SK-N-SH (cell line): ENCODE data around the gene ACOXL. TPM values are rescaled to one million over a fixed set of nuclear protein-coding genes. Genes with fewer than 3 reads are reported as not detected.
A peak's percentile ranks its signal among the peaks of the same experiment; 100 is the strongest.

Experiments used
- CTCF ChIA-PET: fragments of 300-600, 350-600 bp; formaldehyde crosslinking; extraction: SDS; loops from one replicate; lab custom pipeline; 2021; lab: Yijun Ruan, JAX
- POLR2A ChIA-PET: fragments of 350-600 bp; sonication (Branson Sonifier 250); formaldehyde crosslinking; extraction: SDS; loops from one replicate; lab custom pipeline; 2020; ENCODE audit warnings: antibody characterized with exemption, inconsistent platforms; lab: Yijun Ruan, JAX
- DNase-seq: peaks from one replicate; pipeline ENCODE4 v3.0.0; 2012
- H2AFZ ChIP-seq: fragments of 200-600 bp; sonication (generic); 2 replicates; pipeline ENCODE4 v1.8.1; 2016; ENCODE audit warnings: antibody characterized with exemption, mild to moderate bottlenecking, low read depth
- H3F3A ChIP-seq: fragments of 200-600 bp; sonication (generic); replicated peaks from 2 replicates; pipeline ENCODE3; 2016; ENCODE audit warnings: antibody characterized with exemption, mild to moderate bottlenecking; ENCODE audit not compliant: insufficient read depth
- H3K27ac ChIP-seq, 2 experiments: fragments of 200-500 bp in 1 of 2; fragments of 200-600 bp in 1 of 2; sonication (Bioruptor generic) in 1 of 2; sonication (generic), shearing (Covaris generic) in 1 of 2; 2 replicates each; pipeline versions ENCODE4 v1.5.1 to v1.6.1; 2014 to 2016; ENCODE audit warnings: low read depth in 2 of 2, inconsistent platforms in 1 of 2, low read length in 1 of 2, mild to moderate bottlenecking in 1 of 2, mixed read lengths in 1 of 2
- H3K27me3 ChIP-seq: fragments of 200-600 bp; sonication (generic), shearing (Covaris generic); 2 replicates; pipeline ENCODE4 v1.6.1; 2016; ENCODE audit warnings: mixed run types; ENCODE audit not compliant: insufficient read depth
- H3K36me3 ChIP-seq, 2 experiments: fragments of 200-500 bp in 1 of 2; fragments of 200-600 bp in 1 of 2; sonication (Bioruptor generic) in 1 of 2; sonication (generic) in 1 of 2; replicated peaks in 1 of 2; 2 replicates each; pipeline versions ENCODE3 to v1.5.1; 2014 to 2016; ENCODE audit warnings: low read length in 1 of 2, mild to moderate bottlenecking in 1 of 2; ENCODE audit not compliant: insufficient read depth in 2 of 2, control insufficient read depth in 1 of 2
- H3K4me1 ChIP-seq, 2 experiments: fragments of 200-500 bp in 1 of 2; fragments of 200-600 bp in 1 of 2; sonication (Bioruptor generic) in 1 of 2; sonication (generic), shearing (Covaris generic) in 1 of 2; 2 replicates each; pipeline versions ENCODE4 v1.5.1 to v1.6.1; 2014 to 2016; ENCODE audit warnings: low read depth in 1 of 2, low read length in 1 of 2, mixed run types in 1 of 2; ENCODE audit not compliant: insufficient read depth in 2 of 2, control insufficient read depth in 1 of 2
- H3K4me2 ChIP-seq: fragments of 200-600 bp; sonication (generic), shearing (Covaris generic); 2 replicates; pipeline ENCODE4 v1.6.1; 2017; ENCODE audit warnings: mixed run types
- H3K4me3 ChIP-seq, 2 experiments: fragments of 200-500 bp in 1 of 2; fragments of 200-600 bp in 1 of 2; sonication (Bioruptor generic) in 1 of 2; sonication (generic), shearing (Covaris generic) in 1 of 2; 2 replicates each; pipeline versions ENCODE4 v1.5.1 to v1.8.1; 2014 to 2016; ENCODE audit warnings: low read depth in 2 of 2, inconsistent platforms in 1 of 2, low read length in 1 of 2, mild to moderate bottlenecking in 1 of 2, mixed read lengths in 1 of 2, moderate library complexity in 1 of 2
- H3K79me2 ChIP-seq: fragments of 200-600 bp; sonication (generic); 2 replicates; pipeline ENCODE4 v1.8.1; 2017; ENCODE audit warnings: mild to moderate bottlenecking; ENCODE audit not compliant: insufficient read depth
- H3K9ac ChIP-seq: fragments of 200-600 bp; sonication (generic); 2 replicates; pipeline ENCODE4 v1.6.1; 2017; ENCODE audit warnings: mixed run types
- H3K9me2 ChIP-seq: fragments of 200-600 bp; sonication (generic); 2 replicates; pipeline ENCODE4 v1.6.1; 2017; ENCODE audit warnings: mixed run types
- H3K9me3 ChIP-seq: fragments of 200-600 bp; sonication (generic); 2 replicates; pipeline ENCODE4 v1.6.1; 2017; ENCODE audit warnings: mixed run types, mild to moderate bottlenecking, moderate library complexity
- H4K20me1 ChIP-seq: fragments of 200-600 bp; sonication (generic); 2 replicates; pipeline ENCODE4 v1.6.1; 2017; ENCODE audit warnings: mild to moderate bottlenecking, mixed run types; ENCODE audit not compliant: insufficient read depth
- ELF1 ChIP-seq: IDR thresholded peaks from 2 replicates; pipeline ENCODE4 v1.4.0; 2012
- EZH2phosphoT487 ChIP-seq: fragments of 200-600 bp; sonication (generic); IDR thresholded peaks from 2 replicates; pipeline ENCODE4 v1.6.1; 2017; ENCODE audit warnings: low read depth, mixed run types, mild to moderate bottlenecking, antibody characterized with exemption, moderate library complexity, borderline replicate concordance
- GATA2 ChIP-seq: sonication (generic); formaldehyde crosslinking; IDR thresholded peaks from 2 replicates; pipeline ENCODE4 v1.5.0; 2020; ENCODE audit warnings: mild to moderate bottlenecking, missing genetic modification reagents
- JUND ChIP-seq: IDR thresholded peaks from 2 replicates; pipeline ENCODE4 v1.4.0; 2012
- MAX ChIP-seq: IDR thresholded peaks from 2 replicates; pipeline ENCODE4 v1.4.0; 2012; ENCODE audit warnings: low read depth
- MEF2A ChIP-seq: IDR thresholded peaks from 2 replicates; pipeline ENCODE4 v1.4.0; 2012; ENCODE audit warnings: low read depth, borderline replicate concordance
- NFIC ChIP-seq: IDR thresholded peaks from 2 replicates; pipeline ENCODE4 v1.4.0; 2012; ENCODE audit warnings: borderline replicate concordance
- RCOR1 ChIP-seq: fragments of 150-350 bp; IDR thresholded peaks from 2 replicates; pipeline ENCODE4 v1.6.1; 2017; ENCODE audit warnings: antibody characterized with exemption, low read length
- RXRA ChIP-seq: IDR thresholded peaks from 2 replicates; pipeline ENCODE4 v1.4.0; 2012; ENCODE audit warnings: low read depth, mild to moderate bottlenecking, borderline replicate concordance
- TAF1 ChIP-seq: IDR thresholded peaks from 2 replicates; pipeline ENCODE4 v1.6.1; 2012; ENCODE audit warnings: low read depth, mild to moderate bottlenecking, low read length, moderate library complexity, borderline replicate concordance
- TEAD4 ChIP-seq: IDR thresholded peaks from 2 replicates; pipeline ENCODE4 v1.4.0; 2012; ENCODE audit warnings: mild to moderate bottlenecking, borderline replicate concordance; ENCODE audit not compliant: insufficient read depth
- YY1 ChIP-seq: IDR thresholded peaks from 2 replicates; pipeline ENCODE4 v1.4.0; 2012; ENCODE audit warnings: low read depth, mild to moderate bottlenecking
- WGBS: methylation state at CpG from one replicate; pipeline ENCODE4 v1.1.6; 2017; ENCODE audit warnings: low lambda C conversion rate; 5-methylcytosine and 5-hydroxymethylcytosine counted together
- polyA plus RNA-seq, 3 experiments: library from polyadenylated mRNA; depleted of rRNA; stranded (reverse); fragments of >200 nt; gene quantifications; 2 replicates each; pipeline ENCODE4 v1.2.3, GENCODE V29; 2012

Gene ACOXL
- polyA plus RNA-seq, 1 of the 3 experiments (the other 2 are of a cell fraction), result not detected

GRCh38 chr2:110941226-110941625 lies 208.9 kb downstream of the ACOXL start:
- CTCF ChIA-PET, result no interaction called here
- 79% methylated on average over 2 of the region's 2 CpGs for WGBS

GRCh38 chr2:110943070-110943634 lies 210.8 kb downstream of the ACOXL start:
- Histone ChIP-seq H3K9me2 (no peaks in the 10 kb centered on the region), H3K4me3 (no peak overlapping the region), H3K9ac (no peak overlapping the region), H3K4me2 (no peak overlapping the region), H3K36me3 (no peaks in the 10 kb centered on the region), H3K4me1 (peaks cover 0 to 10% of the 10 kb centered on the region in 2 experiments; a peak in 1 of 4 replicates), H3K9me3 (no peaks in the 10 kb centered on the region), H4K20me1 (no peaks in the 10 kb centered on the region), H3F3A (no peaks in the 10 kb centered on the region), H3K27me3 (no peaks in the 10 kb centered on the region; the same call in 1 of the 2 replicates), H3K79me2 (no peaks in the 10 kb centered on the region), H2AFZ (no peak overlapping the region), H3K27ac (no peak overlapping the region)
- CTCF ChIA-PET, result no interaction called here
- TF ChIP-seq ELF1 (no peak), NFIC (no peak), MAX (no peak), TAF1 (no peak), EZH2phosphoT487 (no peak), RXRA (no peak), YY1 (no peak)
- POLR2A ChIA-PET, result no interaction called here
- DNase-seq, result no peak
- WGBS, result 0% methylated on average over 1 of the region's 1 CpG

More at GRCh38 chr2:110941226-110941625, 208.9 kb downstream of the ACOXL start:
- no peak overlapping the region for H3K4me3 ChIP-seq
- no peaks in the 10 kb centered on the region for H3K27me3 ChIP-seq
- no peaks in the 10 kb centered on the region for H3F3A ChIP-seq
- no peak overlapping the region for H3K9ac ChIP-seq
- TF ChIP-seq GATA2 (CRISPR knock-in tag) (peak; percentile 32; the same call in 1 of the 2 replicates), RCOR1 (no peak), YY1 (no peak), TEAD4 (no peak), MAX (no peak), EZH2phosphoT487 (no peak), JUND (no peak), MEF2A (no peak)
- H4K20me1 ChIP-seq, result no peaks in the 10 kb centered on the region
- no peak overlapping the region for H3K4me2 ChIP-seq
- H3K4me1 ChIP-seq, result peaks cover 0 to 3% of the 10 kb centered on the region in 2 experiments; a peak in 1 of 4 replicates
- no peak overlapping the region for H2AFZ ChIP-seq
- POLR2A ChIA-PET, result interaction anchor here (0.6 kb wide), 1 partner anchor 113 kb away, joined by 3 read pairs; no protein-coding TSS in a partner anchor
- H3K27ac ChIP-seq, result no peak overlapping the region
- no peaks in the 10 kb centered on the region for H3K36me3 ChIP-seq
- H3K9me3 ChIP-seq, result no peaks in the 10 kb centered on the region
- H3K79me2 ChIP-seq, result no peaks in the 10 kb centered on the region
- no peak for DNase-seq
- H3K9me2 ChIP-seq, result no peaks in the 10 kb centered on the region
